ENCODE measurements around the gene SV2C. TPM values are rescaled to one million over a fixed set of nuclear protein-coding genes. Genes with fewer than 3 reads are reported as not detected.

The SV2C gene
- polyA plus RNA-seq, 1 donor (not counting 4 experiments of a cell fraction or from before 2014, with no cell fraction given) = 0.34 TPM

DNA sequence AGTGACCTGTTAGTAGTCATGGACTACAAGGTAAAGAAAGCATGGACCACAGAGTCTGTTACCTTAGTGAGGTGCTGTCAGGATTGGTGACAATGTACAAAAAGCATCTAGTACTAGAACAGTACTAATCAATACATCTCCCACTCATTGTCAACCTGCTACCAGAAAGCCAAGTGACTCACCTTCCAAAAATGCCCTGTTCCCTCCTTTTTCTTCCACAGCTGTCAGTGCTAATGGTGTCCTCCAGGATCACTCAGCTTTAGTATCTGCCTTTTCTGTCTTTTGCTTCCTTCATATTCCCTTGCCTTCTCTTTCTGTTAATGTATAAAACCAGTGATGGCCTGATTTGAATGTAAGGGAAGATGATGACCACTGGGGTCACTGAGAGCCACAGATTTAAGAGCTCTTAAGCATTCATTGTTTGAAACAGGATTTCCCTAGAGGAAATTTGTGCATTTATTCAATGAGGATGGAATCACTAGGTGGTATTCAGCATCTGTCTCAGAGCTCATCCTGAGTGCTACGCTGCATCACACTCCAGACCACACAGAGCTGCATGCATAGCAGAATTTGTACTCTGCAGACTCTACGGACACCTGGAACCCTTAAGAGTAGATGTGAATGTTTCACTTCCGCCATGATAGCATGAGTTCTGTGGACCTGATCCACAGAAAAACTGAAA lies 71.0 kb downstream of the SV2C start:
- Histone ChIP-seq H2AFZ (ENCODE audit: control insufficient read depth, low read length) (no peak overlapping the region), H3K9ac (ENCODE audit: control insufficient read depth, extremely low read depth, insufficient read depth, low read length) (no peak overlapping the region), H4K20me1 (ENCODE audit: control insufficient read depth, extremely low read depth, insufficient read depth, low read length) (no peaks in the 10 kb centered on the region)

DNA sequence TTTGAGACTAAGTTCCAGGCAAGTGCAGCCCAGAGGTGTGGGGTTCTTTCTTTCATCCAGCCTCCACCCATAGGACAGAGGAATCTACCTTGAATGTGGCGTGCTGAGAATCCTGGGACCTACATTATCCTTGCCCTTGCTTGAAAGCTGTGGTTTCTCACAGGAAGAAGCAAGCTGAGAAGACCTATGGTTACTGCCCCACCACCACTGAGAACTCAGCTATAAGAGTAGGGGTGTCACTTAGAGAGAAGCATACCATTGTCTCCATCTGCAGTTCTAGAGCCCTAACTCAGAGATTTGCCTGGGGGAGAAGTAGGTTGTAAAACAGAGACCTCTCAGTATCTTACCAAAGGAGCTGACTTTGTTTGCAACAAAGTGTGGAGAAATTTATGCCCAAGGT lies 72.4 kb downstream of the SV2C start:
- Histone ChIP-seq H3K9me1 (ENCODE audit: control insufficient read depth, extremely low read depth, insufficient read depth, low read length) (no peaks in the 10 kb centered on the region), H2AFZ (ENCODE audit: control insufficient read depth, low read length) (no peak overlapping the region), H3K9me3 (ENCODE audit: control insufficient read depth, low read depth, low read length) (no peaks in the 10 kb centered on the region), H3K79me2 (ENCODE audit: control insufficient read depth, insufficient read depth, low read length) (no peaks in the 10 kb centered on the region), H3K4me3 (ENCODE audit: control insufficient read depth in 2 of 3, extremely low read depth in 1 of 3, insufficient read depth in 2 of 3, low read depth in 1 of 3, low read length in 3 of 3) (no peak overlapping the region), H3K36me3 (ENCODE audit: control insufficient read depth in 2 of 2, extremely low read depth in 1 of 2, insufficient read depth in 2 of 2, low read length in 2 of 2) (no peaks in the 10 kb centered on the region), H3K27ac (ENCODE audit: control insufficient read depth, insufficient read depth, low read length) (no peak overlapping the region), H3K9ac (ENCODE audit: control insufficient read depth, extremely low read depth, insufficient read depth, low read length) (no peak overlapping the region), H3K4me1 (ENCODE audit: control insufficient read depth, extremely low read depth, insufficient read depth, low read length) (no peaks in the 10 kb centered on the region), H4K20me1 (ENCODE audit: control insufficient read depth, extremely low read depth, insufficient read depth, low read length) (no peaks in the 10 kb centered on the region), H3K27me3 (ENCODE audit: control insufficient read depth, extremely low read depth, insufficient read depth, low read length) (peaks cover 3% of the 10 kb centered on the region), H3K4me2 (ENCODE audit: control insufficient read depth, extremely low read depth, insufficient read depth, low read depth, low read length) (no peak overlapping the region)
- TF ChIP-seq EZH2 (IDR thresholded peaks at IDR 0.05; ENCODE audit: low read length) = no peak
- TF ChIP-seq, protein P1, sequence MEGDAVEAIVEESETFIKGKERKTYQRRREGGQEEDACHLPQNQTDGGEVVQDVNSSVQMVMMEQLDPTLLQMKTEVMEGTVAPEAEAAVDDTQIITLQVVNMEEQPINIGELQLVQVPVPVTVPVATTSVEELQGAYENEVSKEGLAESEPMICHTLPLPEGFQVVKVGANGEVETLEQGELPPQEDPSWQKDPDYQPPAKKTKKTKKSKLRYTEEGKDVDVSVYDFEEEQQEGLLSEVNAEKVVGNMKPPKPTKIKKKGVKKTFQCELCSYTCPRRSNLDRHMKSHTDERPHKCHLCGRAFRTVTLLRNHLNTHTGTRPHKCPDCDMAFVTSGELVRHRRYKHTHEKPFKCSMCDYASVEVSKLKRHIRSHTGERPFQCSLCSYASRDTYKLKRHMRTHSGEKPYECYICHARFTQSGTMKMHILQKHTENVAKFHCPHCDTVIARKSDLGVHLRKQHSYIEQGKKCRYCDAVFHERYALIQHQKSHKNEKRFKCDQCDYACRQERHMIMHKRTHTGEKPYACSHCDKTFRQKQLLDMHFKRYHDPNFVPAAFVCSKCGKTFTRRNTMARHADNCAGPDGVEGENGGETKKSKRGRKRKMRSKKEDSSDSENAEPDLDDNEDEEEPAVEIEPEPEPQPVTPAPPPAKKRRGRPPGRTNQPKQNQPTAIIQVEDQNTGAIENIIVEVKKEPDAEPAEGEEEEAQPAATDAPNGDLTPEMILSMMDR (optimal IDR thresholded peaks at IDR 0.05 in 1 of 3, IDR thresholded peaks at IDR 0.05 in 1 of 3, conservative IDR thresholded peaks at IDR 0.05 in 1 of 3; ENCODE audit: extremely low read depth in 1 of 3, insufficient read depth in 2 of 3, low read length in 3 of 3) = no peak
- dilution Hi-C loops (cut with MboI; ENCODE audit: extremely low pct_ligation_motif_present, low sequenced_read_pairs) = no loop called here
- FAIRE-seq (no peak), DNase-seq (ENCODE audit: low read depth, low spot score) (no peak)

More for the DNA sequence above, 71.0 kb downstream of the SV2C start:
- Histone ChIP-seq H3K36me3 (ENCODE audit: control insufficient read depth in 2 of 2, extremely low read depth in 1 of 2, insufficient read depth in 2 of 2, low read length in 2 of 2) (no peaks in the 10 kb centered on the region), H3K27ac (ENCODE audit: control insufficient read depth, insufficient read depth, low read length) (no peak overlapping the region), H3K27me3 (ENCODE audit: control insufficient read depth, extremely low read depth, insufficient read depth, low read length) (peaks cover 3% of the 10 kb centered on the region), H3K4me3 (ENCODE audit: control insufficient read depth in 2 of 3, extremely low read depth in 1 of 3, insufficient read depth in 2 of 3, low read depth in 1 of 3, low read length in 3 of 3) (no peak overlapping the region), H3K9me1 (ENCODE audit: control insufficient read depth, extremely low read depth, insufficient read depth, low read length) (no peaks in the 10 kb centered on the region), H3K4me2 (ENCODE audit: control insufficient read depth, extremely low read depth, insufficient read depth, low read depth, low read length) (no peak overlapping the region), H3K4me1 (ENCODE audit: control insufficient read depth, extremely low read depth, insufficient read depth, low read length) (no peaks in the 10 kb centered on the region), H3K79me2 (ENCODE audit: control insufficient read depth, insufficient read depth, low read length) (no peaks in the 10 kb centered on the region), H3K9me3 (ENCODE audit: control insufficient read depth, low read depth, low read length) (no peaks in the 10 kb centered on the region)
- TF ChIP-seq EZH2 (IDR thresholded peaks at IDR 0.05; ENCODE audit: low read length) = no peak
- TF ChIP-seq, protein P1 (optimal IDR thresholded peaks at IDR 0.05 in 1 of 3, IDR thresholded peaks at IDR 0.05 in 1 of 3, conservative IDR thresholded peaks at IDR 0.05 in 1 of 3; ENCODE audit: extremely low read depth in 1 of 3, insufficient read depth in 2 of 3, low read length in 3 of 3) = no peak
- DNase-seq (ENCODE audit: low read depth, low spot score) = no peak
- FAIRE-seq = no peak
- dilution Hi-C loops (cut with MboI; ENCODE audit: extremely low pct_ligation_motif_present, low sequenced_read_pairs) = no loop called here

Measured in keratinocyte (primary cell).